Sigmoid colon (tissue), 7 donors: Measurements from ENCODE around the gene RHOT1. TPM values are rescaled to one million over a fixed set of nuclear protein-coding genes. Genes with fewer than 3 reads are reported as not detected.

Experiments used
- DNase-seq: peaks from one replicate; pipeline ENCODE4 v3.0.0-alpha.2; 2019
- H3K27ac ChIP-seq, 4 donors: fragments of 200-600 bp; sonication (generic); one replicate each; pipeline ENCODE4 v1.5.1; 2016 to 2019; ENCODE audit warnings: mild to moderate bottlenecking in 1 of 4
- H3K27me3 ChIP-seq, 3 donors: fragments of 200-600 bp; sonication (generic); one replicate each; pipeline ENCODE4 v1.5.1; 2019; ENCODE audit warnings: mild to moderate bottlenecking in 1 of 3
- H3K36me3 ChIP-seq, 4 donors: fragments of 200-600 bp; sonication (generic); one replicate each; pipeline ENCODE4 v1.5.1; 2016 to 2019
- H3K4me1 ChIP-seq, 4 donors: fragments of 200-600 bp; sonication (generic); one replicate each; pipeline ENCODE4 v1.5.1; 2017 to 2019
- H3K4me3 ChIP-seq, 4 donors: fragments of 200-600 bp; sonication (generic); one replicate each; pipeline ENCODE4 v1.5.1; 2017 to 2019; ENCODE audit warnings: mild to moderate bottlenecking in 2 of 4, moderate library complexity in 1 of 4
- H3K9me3 ChIP-seq, 4 donors: fragments of 200-600 bp in 3 of 4; sonication (generic) in 3 of 4; one replicate each; pipeline versions ENCODE4 v1.5.1 to v1.6.1; 2013 to 2019
- CTCF ChIP-seq, 4 experiments: fragments of 450-650 bp in 3 of 4; fragments of 200-600 bp in 1 of 4; IDR thresholded peaks; one replicate each; pipeline ENCODE4 v1.5.1; 2016 to 2019; ENCODE audit warnings: antibody characterized with exemption in 4 of 4, mild to moderate bottlenecking in 3 of 4, moderate library complexity in 2 of 4
- EP300 ChIP-seq, 4 donors: sonication (generic); formaldehyde crosslinking; IDR thresholded peaks; one replicate each; pipeline ENCODE4 v1.6.1; 2017; ENCODE audit warnings: antibody characterized with exemption in 4 of 4
- POLR2A ChIP-seq, 2 donors: fragments of 450-650 bp; IDR thresholded peaks; one replicate each; pipeline ENCODE4 v1.6.1; 2016; ENCODE audit warnings: antibody characterized with exemption in 2 of 2, mild to moderate bottlenecking in 2 of 2, moderate library complexity in 2 of 2
- POLR2AphosphoS5 ChIP-seq, 4 donors: sonication (generic); formaldehyde crosslinking; IDR thresholded peaks; one replicate each; pipeline ENCODE4 v1.6.1; 2017; ENCODE audit warnings: antibody characterized with exemption in 4 of 4
- WGBS, 2 donors: extraction: QIAGEN DNeasy Blood & Tissue Kit; methylation state at CpG; one replicate each; pipeline ENCODE4 v1.1.7; 2013; 5-methylcytosine and 5-hydroxymethylcytosine counted together
- intact Hi-C: fragments of 100-400 bp; cut with DNase I; formaldehyde crosslinking; loops from one replicate; pipeline ENCODE4 v1.15.1; 2023
- polyA plus RNA-seq, 3 donors: library from polyadenylated mRNA; stranded (reverse); fragments of 200-250 nt; gene quantifications; one replicate each; pipeline ENCODE4 v1.2.3, GENCODE V29; 2013
- total RNA-seq, 4 donors: library from RNA; depleted of rRNA; stranded (reverse); fragments of >200 nt; gene quantifications; one replicate each; pipeline ENCODE4 v1.1.0, GENCODE V29; 2016
- donor health status: healthy with polysubstance abuse.
- donor health status: Bipolar disorder and iron deficiency.
- donor health status: healthy.

The RHOT1 gene
- total and polyA plus RNA-seq, 7 donors, result 17.0 to 71.5 (median 48.9) TPM

- intact Hi-C loops, result no loop called here
- Histone ChIP-seq H3K27ac (no peak overlapping the region), H3K27me3 (no peaks in the 10 kb centered on the region), H3K4me1 (no peaks in the 10 kb centered on the region), H3K9me3 (no peaks in the 10 kb centered on the region), H3K36me3 (peaks cover 6 to 99% (median 55%) of the 10 kb centered on the region in 4 donors), H3K4me3 (no peak overlapping the region)
- WGBS, 2 donors, result 84 to 91% methylated on average over 1 of the region's 1 CpG
- DNase-seq, result no peak
- no peak for TF ChIP-seq EP300 (IDR thresholded peaks at IDR 0.05)
- TF ChIP-seq POLR2A (IDR thresholded peaks at IDR 0.05), result no peak
- TF ChIP-seq POLR2AphosphoS5 (IDR thresholded peaks at IDR 0.05), result no peak
- TF ChIP-seq CTCF (IDR thresholded peaks at IDR 0.05), result no peak
Observed at GRCh38 chr17:32197987-32198386, 55.7 kb downstream of the RHOT1 start.

- peaks cover 0 to 91% (median 14%) of the 10 kb centered on the region in 4 donors for H3K36me3 ChIP-seq
- intact Hi-C loops, result no loop called here
- TF ChIP-seq EP300 (IDR thresholded peaks at IDR 0.05) (no peak), POLR2A (IDR thresholded peaks at IDR 0.05) (no peak), POLR2AphosphoS5 (IDR thresholded peaks at IDR 0.05) (no peak), CTCF (IDR thresholded peaks at IDR 0.05) (no peak)
- no peak for DNase-seq
- WGBS, 2 donors, result 97% methylated on average over 2 of the region's 2 CpGs
- no peaks in the 10 kb centered on the region for H3K9me3 ChIP-seq
- no peak overlapping the region for H3K4me3 ChIP-seq
- no peak overlapping the region for H3K27ac ChIP-seq
- H3K4me1 ChIP-seq, result no peaks in the 10 kb centered on the region
- H3K27me3 ChIP-seq, result no peaks in the 10 kb centered on the region
Observed at GRCh38 chr17:32206861-32207260, 64.6 kb downstream of the RHOT1 start.

- no peaks in the 10 kb centered on the region for H3K9me3 ChIP-seq
- no peak for DNase-seq
- no peak overlapping the region for H3K4me3 ChIP-seq
- no peaks in the 10 kb centered on the region for H3K4me1 ChIP-seq
- peaks cover 0 to 91% (median 11%) of the 10 kb centered on the region in 4 donors for H3K36me3 ChIP-seq
- intact Hi-C loops, result no loop called here
- H3K27me3 ChIP-seq, result no peaks in the 10 kb centered on the region
- H3K27ac ChIP-seq, result no peak overlapping the region
- no peak for TF ChIP-seq CTCF (IDR thresholded peaks at IDR 0.05)
- no peak for TF ChIP-seq POLR2A (IDR thresholded peaks at IDR 0.05)
- TF ChIP-seq EP300 (IDR thresholded peaks at IDR 0.05), result no peak
- TF ChIP-seq POLR2AphosphoS5 (IDR thresholded peaks at IDR 0.05), result no peak
Observed at GRCh38 chr17:32208436-32208835, 66.1 kb downstream of the RHOT1 start.

- intact Hi-C loops, result no loop called here
- H3K36me3 ChIP-seq, result peaks cover 0 to 89% (median 11%) of the 10 kb centered on the region in 4 donors
- no peaks in the 10 kb centered on the region for H3K9me3 ChIP-seq
- H3K27me3 ChIP-seq, result no peaks in the 10 kb centered on the region
- no peaks in the 10 kb centered on the region for H3K4me1 ChIP-seq
- TF ChIP-seq POLR2A (IDR thresholded peaks at IDR 0.05) (no peak), EP300 (IDR thresholded peaks at IDR 0.05) (no peak), POLR2AphosphoS5 (IDR thresholded peaks at IDR 0.05) (no peak), CTCF (IDR thresholded peaks at IDR 0.05) (no peak)
- no peak overlapping the region for H3K27ac ChIP-seq
- no peak for DNase-seq
- H3K4me3 ChIP-seq, result no peak overlapping the region
Observed at GRCh38 chr17:32209608-32210007, 67.3 kb downstream of the RHOT1 start.

GRCh38 chr17:32211671-32212070, 69.4 kb downstream of the RHOT1 start:
- DNase-seq, result no peak
- intact Hi-C loops, result no loop called here
- Histone ChIP-seq H3K36me3 (peaks cover 0 to 72% (median 11%) of the 10 kb centered on the region in 4 donors), H3K27me3 (no peaks in the 10 kb centered on the region), H3K9me3 (no peaks in the 10 kb centered on the region), H3K27ac (no peak overlapping the region), H3K4me3 (no peak overlapping the region), H3K4me1 (no peaks in the 10 kb centered on the region)
- TF ChIP-seq POLR2A (IDR thresholded peaks at IDR 0.05) (no peak), CTCF (IDR thresholded peaks at IDR 0.05) (no peak), EP300 (IDR thresholded peaks at IDR 0.05) (no peak), POLR2AphosphoS5 (IDR thresholded peaks at IDR 0.05) (no peak)
- WGBS, 2 donors, result 97 to 98% methylated on average over 1 of the region's 1 CpG
